ENCODE data around the gene TXNRD2.
"Not testable (repeated sequence)": the region's sequence is repeated elsewhere in the genome, so short reads cannot be mapped to it uniquely, and the experiment has no call there.

The TXNRD2 gene

DNA sequence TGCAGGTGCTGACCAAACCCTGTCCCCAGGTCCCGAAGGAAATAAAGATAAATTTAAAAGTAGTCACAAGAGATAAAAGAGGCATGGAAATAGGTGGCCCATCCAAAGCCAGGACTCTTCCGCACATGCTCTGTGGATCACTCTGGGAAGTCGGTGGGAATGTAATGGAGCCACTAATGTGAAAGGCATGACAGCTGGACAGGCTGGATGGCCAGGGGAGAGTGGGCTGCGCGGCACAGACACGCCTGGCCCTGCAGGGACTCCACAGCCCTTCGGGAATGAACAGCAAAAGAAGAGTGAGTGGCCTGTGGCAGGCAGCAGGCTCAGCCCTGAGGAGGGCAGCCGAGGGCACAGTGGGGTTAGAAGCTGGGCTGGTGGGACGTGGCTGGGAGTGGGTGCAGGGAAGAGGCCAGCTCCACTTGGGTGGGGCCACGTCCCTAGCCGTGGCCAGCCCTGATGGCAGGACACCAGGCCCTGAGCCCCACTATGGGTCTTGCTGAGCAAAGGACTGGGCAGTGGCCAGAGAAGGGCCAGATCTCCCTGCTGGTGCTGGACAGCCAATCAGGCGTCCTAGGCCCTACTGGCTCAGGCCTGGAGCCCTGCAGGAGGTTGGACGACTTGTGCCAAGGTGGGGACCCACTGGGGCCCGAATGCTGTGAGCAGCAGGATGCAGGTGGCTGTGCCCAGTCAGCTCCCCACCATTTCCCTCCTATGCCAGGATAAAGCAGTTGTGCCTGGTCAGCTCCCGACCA, 55.6 kb downstream of the TXNRD2 start:
- Mint-ChIP-seq H3K27ac (ENCODE audit: low read depth) (no peak overlapping the region), H3K36me3 (ENCODE audit: insufficient read depth) (no peaks in the 10 kb centered on the region), H3K27me3 (no peaks in the 10 kb centered on the region), H3K4me3 (no peak overlapping the region), H3K9me3 (no peaks in the 10 kb centered on the region), H3K4me1 (peaks cover 9% of the 10 kb centered on the region)
- ATAC-seq (replicated peaks; ENCODE audit: extremely low read depth, poor library complexity, severe bottlenecking) = no peak
- DNase-seq (ENCODE audit: low spot score in 2 of 2) = no peak

DNA sequence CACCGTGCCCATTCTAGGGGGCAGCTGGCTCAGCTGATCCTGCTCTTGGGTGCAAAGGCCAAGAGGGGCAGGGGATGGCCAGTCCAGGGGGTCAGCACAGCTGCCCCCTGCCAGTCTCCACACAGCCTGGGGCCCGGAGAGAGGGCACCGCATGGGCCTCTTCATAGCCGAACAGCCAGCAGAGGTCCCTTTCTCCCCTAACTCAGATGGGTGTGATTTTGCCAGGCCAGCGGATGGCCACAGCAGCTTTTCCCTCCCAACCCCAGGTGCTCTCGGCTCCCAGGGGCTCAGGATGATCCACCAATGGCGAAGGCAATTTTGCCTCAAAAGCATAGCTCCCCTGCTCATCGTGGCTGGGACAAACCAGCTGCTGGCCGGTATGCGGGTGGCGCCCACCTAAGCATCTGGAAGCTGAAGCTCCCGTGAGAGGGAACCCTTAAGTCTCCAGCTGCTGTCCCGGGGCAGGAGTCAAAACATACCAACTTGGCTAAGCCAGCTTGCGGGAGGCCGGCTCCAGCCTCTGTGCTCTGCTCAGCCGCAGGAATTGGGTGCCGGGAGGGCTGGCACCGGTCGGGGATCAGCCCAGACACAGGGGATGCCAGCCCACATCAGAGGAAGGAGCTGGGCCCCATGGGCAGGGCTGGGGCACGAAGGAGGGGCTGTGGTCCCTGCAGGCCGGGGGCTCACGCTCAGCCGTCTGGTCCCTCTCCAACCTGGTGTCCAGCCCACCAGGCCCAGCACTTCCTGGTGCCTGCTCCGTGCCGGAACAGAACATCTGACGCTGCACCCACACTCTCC, 56.5 kb downstream of the TXNRD2 start:
- peaks cover 8% of the 10 kb centered on the region for H3K4me1 Mint-ChIP-seq
- no peak overlapping the region for H3K4me3 Mint-ChIP-seq
- H3K27ac Mint-ChIP-seq (ENCODE audit: low read depth) = no peak overlapping the region
- H3K27me3 Mint-ChIP-seq = no peaks in the 10 kb centered on the region
- H3K36me3 Mint-ChIP-seq (ENCODE audit: insufficient read depth) = no peaks in the 10 kb centered on the region
- no peak for ATAC-seq (replicated peaks; ENCODE audit: extremely low read depth, poor library complexity, severe bottlenecking)
- no peak for DNase-seq (ENCODE audit: low spot score in 2 of 2)
- H3K9me3 Mint-ChIP-seq = no peaks in the 10 kb centered on the region

DNA sequence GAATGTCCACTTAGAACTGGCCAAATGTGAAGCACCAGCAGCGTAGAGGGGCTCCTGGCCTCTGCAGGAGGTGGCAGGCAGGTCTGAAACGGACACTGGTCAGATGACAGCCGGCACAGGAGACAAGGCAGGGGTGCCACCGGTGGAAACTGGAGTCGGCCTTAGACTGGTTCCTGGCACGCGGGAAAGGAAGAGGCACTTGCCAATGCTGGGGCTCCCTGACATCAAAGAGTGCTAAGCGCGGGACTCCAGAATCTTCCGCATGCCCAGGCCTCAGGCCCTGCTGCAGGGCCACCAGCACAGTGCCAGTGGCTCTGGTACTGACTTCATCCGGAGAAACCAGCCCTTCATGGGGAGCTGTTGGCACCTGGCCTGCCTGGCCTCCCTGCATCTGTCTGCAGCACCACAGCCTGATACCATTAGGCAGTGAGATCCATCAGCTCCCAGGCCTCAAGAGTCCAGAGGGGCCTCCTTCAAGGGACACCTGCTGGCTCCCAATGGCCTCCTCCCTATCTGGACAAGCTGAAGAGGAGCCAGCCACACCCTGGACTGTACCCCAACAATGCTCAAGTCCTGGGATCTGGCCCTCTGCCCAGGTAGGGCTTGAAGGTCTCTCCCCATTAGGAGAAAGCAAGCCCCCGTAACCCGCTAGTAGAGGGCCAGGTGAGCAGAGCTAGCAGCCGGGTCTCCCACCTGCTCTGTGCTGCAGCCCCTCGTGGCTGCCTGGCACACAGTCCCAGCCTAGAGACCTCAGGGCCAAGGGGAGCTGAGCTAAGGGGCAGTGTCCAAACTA, 57.3 kb downstream of the TXNRD2 start:
- Mint-ChIP-seq H3K4me1 (peaks cover 8% of the 10 kb centered on the region), H3K36me3 (ENCODE audit: insufficient read depth) (no peaks in the 10 kb centered on the region), H3K4me3 (no peak overlapping the region), H3K9me3 (no peaks in the 10 kb centered on the region), H3K27me3 (no peaks in the 10 kb centered on the region), H3K27ac (ENCODE audit: low read depth) (no peak overlapping the region)
- ATAC-seq (replicated peaks; ENCODE audit: extremely low read depth, poor library complexity, severe bottlenecking) (no peak), DNase-seq (ENCODE audit: low spot score in 2 of 2) (no peak)

DNA sequence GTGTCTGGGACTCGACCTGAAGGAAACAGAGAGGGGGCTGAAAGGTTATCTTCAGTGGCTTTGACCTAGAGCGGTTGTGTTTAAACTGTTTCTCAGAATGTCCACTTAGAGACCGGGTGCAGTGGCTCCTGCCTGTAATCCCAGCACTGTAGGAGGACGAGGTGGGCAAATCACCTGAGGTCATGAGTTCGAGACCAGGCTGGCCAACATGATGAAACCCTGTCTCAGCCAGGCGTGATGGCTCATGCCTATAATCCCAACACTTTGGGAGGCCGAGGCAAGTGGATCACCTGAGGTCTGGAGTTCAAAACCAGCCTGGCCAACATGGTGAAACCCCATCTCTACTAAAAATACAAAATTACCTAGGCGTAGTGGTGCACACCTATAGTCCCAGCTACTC, 58.2 kb downstream of the TXNRD2 start:
- not testable (repeated sequence) for H3K27ac Mint-ChIP-seq (ENCODE audit: low read depth); DNase-seq (ENCODE audit: low spot score in 2 of 2); H3K4me1 Mint-ChIP-seq; H3K27me3 Mint-ChIP-seq; H3K9me3 Mint-ChIP-seq; ATAC-seq (replicated peaks; ENCODE audit: extremely low read depth, poor library complexity, severe bottlenecking); H3K36me3 Mint-ChIP-seq (ENCODE audit: insufficient read depth); H3K4me3 Mint-ChIP-seq

DNA sequence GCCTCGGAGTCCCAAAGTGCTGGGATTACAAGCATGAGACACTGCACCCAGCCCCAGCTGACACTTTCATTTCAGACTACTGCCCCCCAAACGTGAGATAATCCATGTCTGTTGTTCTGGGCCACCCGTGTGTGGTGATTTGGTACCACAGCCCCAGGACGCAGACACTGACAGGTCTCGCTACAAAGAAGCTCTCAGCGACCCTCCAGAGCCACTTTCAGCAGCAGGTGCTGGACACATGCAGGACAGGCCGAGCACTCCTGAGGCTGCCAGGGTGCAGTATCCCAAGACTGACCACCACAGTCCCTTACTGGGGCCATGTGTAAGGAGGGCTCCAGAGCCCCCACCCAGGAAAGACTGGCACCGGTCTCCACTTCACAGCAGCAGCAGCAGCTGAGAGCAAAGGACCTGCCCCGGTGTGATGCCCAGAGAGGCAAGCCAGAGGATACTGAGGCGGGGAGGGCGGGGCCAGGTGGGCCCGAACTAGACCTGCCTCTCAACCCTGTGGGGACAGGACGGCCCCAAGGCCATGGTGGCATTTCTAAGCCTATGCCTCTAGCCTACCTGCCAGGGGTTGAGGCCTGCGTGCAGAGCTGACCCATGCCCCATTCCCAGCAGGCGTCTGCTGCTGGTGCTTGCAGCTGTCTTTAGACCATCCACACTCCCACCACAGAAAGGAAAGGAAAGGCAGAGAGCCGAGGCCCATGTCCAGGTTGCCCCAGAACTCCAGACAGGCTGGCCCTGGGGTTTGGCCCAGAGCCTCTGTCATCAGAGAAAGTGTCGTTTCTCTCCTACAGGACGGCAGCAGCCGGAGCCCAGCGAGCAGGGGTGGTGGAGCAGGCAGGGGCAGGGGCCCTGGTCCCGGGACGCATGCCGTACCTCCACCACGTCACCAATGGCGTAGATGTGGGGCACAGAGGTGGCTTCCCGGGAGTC, 58.9 kb downstream of the TXNRD2 start:
- no peak overlapping the region for H3K4me3 Mint-ChIP-seq
- H3K9me3 Mint-ChIP-seq = no peaks in the 10 kb centered on the region
- H3K27me3 Mint-ChIP-seq = no peaks in the 10 kb centered on the region
- peaks cover 1% of the 10 kb centered on the region for H3K36me3 Mint-ChIP-seq (ENCODE audit: insufficient read depth)
- no peak overlapping the region for H3K27ac Mint-ChIP-seq (ENCODE audit: low read depth)
- no peak for ATAC-seq (replicated peaks; ENCODE audit: extremely low read depth, poor library complexity, severe bottlenecking)
- DNase-seq (ENCODE audit: low spot score in 2 of 2) = no peak
- peaks cover 8% of the 10 kb centered on the region for H3K4me1 Mint-ChIP-seq

DNA sequence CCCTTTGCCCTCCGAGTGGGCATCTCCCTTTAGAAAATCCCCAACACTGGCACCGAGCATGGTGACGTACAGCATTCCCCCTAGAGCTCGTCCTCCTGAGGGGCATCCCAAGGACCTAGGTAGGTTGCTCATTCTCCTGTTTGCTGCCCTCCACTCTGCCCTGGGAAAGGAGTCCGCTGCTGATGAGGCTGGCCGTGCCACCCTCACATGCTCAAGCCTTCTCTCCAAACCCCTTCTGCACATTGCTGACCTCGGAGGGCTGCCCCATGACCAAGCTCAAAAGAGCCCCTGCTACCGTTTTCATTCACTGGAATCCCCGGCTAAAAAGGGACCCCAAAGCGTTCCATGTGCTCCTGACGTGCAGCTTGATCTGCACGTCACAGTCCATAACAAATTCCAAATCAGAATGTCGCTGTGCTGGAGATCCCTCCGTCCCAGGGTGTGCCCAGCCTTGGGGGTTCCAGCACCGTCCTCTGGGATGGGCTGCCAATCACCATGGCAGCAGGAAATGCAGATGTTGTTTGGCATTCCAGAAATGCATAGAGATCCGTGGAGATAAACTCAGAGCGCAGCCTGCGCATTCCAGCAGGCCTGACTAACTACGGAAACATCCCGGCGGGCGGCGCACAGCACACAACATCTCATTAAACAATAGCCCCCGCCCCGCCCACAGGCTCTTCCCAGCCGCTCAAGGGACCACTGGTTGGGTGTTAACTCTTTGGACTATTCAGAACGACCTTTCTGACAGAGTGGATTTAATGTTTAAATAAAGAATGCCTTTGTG, 60.6 kb downstream of the TXNRD2 start:
- no peaks in the 10 kb centered on the region for H3K27me3 Mint-ChIP-seq
- DNase-seq (ENCODE audit: low spot score in 2 of 2) = no peak

DNA sequence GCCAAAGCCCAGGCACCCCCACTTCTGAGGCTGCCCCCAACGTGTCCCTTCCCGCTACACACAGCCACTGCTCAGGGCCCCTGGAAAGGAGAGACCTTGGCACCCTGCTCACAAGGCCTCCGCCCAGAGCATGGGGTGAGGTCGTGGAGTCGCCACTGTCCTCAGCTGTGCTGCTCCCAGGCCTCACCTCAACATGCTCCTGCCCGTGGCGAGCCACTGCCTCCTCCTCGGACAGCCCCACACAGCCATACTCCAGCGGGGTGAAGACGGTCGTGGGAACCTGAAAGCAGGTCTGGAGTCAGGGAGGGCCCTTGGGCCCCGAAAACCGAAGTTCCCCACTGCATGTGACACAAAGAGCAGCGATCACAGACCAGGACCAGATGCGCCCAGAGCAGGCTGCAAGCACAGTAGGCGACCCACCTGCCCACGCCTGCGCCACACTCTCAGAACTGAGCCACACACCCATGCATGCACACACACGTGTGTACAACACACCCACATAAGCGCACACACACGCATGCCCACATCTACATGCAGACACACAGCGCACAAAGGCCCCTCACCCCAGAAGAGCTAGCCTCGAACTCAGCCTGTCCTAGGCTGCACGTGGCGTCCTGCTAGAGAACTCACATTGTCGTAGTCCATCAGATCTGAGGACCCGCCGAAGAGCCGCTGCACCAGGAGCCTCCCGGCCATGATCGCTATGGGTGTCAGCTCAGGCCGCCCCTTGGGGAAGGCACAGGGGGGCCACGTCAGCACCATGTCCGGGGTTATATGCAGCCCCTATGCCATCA, 61.4 kb downstream of the TXNRD2 start:
- H3K27me3 Mint-ChIP-seq = no peaks in the 10 kb centered on the region
- H3K4me3 Mint-ChIP-seq = no peak overlapping the region
- DNase-seq (ENCODE audit: low spot score in 2 of 2) = no peak
- no peaks in the 10 kb centered on the region for H3K4me1 Mint-ChIP-seq
- H3K9me3 Mint-ChIP-seq = no peaks in the 10 kb centered on the region
- no peak overlapping the region for H3K27ac Mint-ChIP-seq (ENCODE audit: low read depth)
- no peak for ATAC-seq (replicated peaks; ENCODE audit: extremely low read depth, poor library complexity, severe bottlenecking)
- peaks cover 1% of the 10 kb centered on the region for H3K36me3 Mint-ChIP-seq (ENCODE audit: insufficient read depth)

More for the DNA sequence above, 60.6 kb downstream of the TXNRD2 start:
- H3K4me1 Mint-ChIP-seq = peaks cover 5% of the 10 kb centered on the region
- H3K4me3 Mint-ChIP-seq = no peak overlapping the region
- H3K36me3 Mint-ChIP-seq (ENCODE audit: insufficient read depth) = peaks cover 1% of the 10 kb centered on the region
- H3K9me3 Mint-ChIP-seq = no peaks in the 10 kb centered on the region
- no peak overlapping the region for H3K27ac Mint-ChIP-seq (ENCODE audit: low read depth)
- ATAC-seq (replicated peaks; ENCODE audit: extremely low read depth, poor library complexity, severe bottlenecking) = no peak

DNA sequence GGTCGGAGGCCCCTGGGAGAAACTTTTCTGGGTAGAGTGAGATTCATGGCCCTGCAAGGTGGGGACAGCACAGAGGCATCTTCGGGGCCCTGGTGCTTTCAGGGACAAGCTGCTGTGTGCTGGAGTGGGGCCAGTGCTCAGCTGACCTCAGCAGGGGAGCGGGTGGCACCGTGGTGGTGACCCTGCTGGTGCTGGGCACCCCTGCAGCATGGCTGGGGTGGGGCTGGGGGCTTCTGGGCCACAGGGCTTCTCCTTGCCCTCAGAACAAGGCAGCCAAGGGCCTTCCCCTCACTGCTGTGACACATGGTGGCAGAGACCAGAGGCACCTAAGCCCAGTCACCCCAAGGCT, 62.0 kb downstream of the TXNRD2 start:
- ATAC-seq (replicated peaks; ENCODE audit: extremely low read depth, poor library complexity, severe bottlenecking) = no peak
- Mint-ChIP-seq H3K36me3 (ENCODE audit: insufficient read depth) (peaks cover 1% of the 10 kb centered on the region), H3K4me3 (no peak overlapping the region), H3K27me3 (no peaks in the 10 kb centered on the region), H3K27ac (ENCODE audit: low read depth) (no peak overlapping the region), H3K4me1 (no peaks in the 10 kb centered on the region), H3K9me3 (no peaks in the 10 kb centered on the region)
- no peak for DNase-seq (ENCODE audit: low spot score in 2 of 2)

DNA sequence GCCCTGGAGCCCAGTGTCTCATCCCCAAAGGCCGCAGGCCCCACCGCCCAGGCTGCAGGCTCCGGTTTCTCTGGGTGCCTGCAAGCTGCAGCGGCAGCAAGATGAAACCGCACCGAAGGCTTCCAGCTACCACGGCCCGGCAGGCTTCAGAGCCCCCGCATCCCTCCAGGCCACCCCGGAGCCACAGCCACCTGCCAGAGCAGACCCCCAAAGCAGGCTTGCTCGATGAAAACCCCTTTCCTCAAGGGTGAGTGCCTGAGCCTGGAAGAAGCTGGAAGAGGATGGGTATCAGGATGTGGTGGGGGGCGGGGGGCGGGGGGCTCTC, 62.4 kb downstream of the TXNRD2 start:
- Mint-ChIP-seq H3K9me3 (no peaks in the 10 kb centered on the region), H3K27me3 (no peaks in the 10 kb centered on the region), H3K4me3 (no peak overlapping the region), H3K27ac (ENCODE audit: low read depth) (no peak overlapping the region), H3K36me3 (ENCODE audit: insufficient read depth) (peaks cover 1% of the 10 kb centered on the region), H3K4me1 (no peaks in the 10 kb centered on the region)
- DNase-seq (ENCODE audit: low spot score in 2 of 2) (no peak), ATAC-seq (replicated peaks; ENCODE audit: extremely low read depth, poor library complexity, severe bottlenecking) (no peak)

DNA sequence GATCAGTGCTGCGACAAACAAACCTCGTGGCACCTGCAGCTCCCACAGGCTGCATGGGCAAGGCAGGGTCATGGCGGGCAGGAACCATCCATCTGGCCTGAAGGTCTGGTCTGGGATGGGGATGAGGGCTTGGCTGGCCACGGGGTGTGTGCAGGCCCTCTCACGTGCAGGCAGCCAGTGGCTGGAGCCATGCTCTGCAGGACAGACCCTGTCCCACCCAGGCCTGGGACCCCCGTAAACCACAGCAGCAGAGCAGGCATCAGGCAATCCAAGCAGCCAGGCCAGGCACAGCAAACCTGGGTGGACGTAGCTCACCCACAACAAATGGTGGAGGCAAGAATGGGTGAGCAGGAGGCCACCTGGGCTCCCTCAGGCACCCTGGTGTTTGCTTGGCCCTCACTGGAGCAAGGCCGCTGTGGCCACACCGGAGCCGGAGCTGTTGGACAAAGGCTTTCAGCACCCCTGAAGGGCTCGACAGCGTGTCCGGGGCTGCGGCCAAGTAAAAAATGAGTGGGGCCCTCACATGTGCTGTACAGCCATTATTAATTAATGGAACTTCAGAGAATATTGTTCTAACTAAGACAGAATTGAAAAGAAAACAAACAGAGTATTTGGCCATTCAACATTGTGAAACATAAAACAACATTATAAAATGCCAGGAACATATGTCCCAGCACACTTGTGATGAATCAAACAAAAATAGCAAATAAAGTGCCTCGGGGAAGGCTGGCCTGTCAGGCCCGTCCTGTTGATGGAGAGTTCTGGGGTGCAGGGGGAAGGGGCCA, 63.0 kb downstream of the TXNRD2 start:
- Mint-ChIP-seq H3K36me3 (ENCODE audit: insufficient read depth) (peaks cover 1% of the 10 kb centered on the region), H3K4me3 (no peak overlapping the region), H3K27me3 (no peaks in the 10 kb centered on the region), H3K9me3 (no peaks in the 10 kb centered on the region), H3K4me1 (no peaks in the 10 kb centered on the region), H3K27ac (ENCODE audit: low read depth) (no peak overlapping the region)
- no peak for DNase-seq (ENCODE audit: low spot score in 2 of 2)
- ATAC-seq (replicated peaks; ENCODE audit: extremely low read depth, poor library complexity, severe bottlenecking) = no peak

Measured in central memory CD8-positive, alpha-beta T cell (primary cell).